ENCODE data around the gene PSTPIP1. TPM values are rescaled to one million over a fixed set of nuclear protein-coding genes. Genes with fewer than 3 reads are reported as not detected.

Gene PSTPIP1
- total and polyA plus RNA-seq, 2 of the 4 experiments (the other 2 are of a cell fraction): 0.36 to 1.1 TPM

- TF ChIP-seq BHLHE40 (IDR thresholded peaks at IDR 0.05; ENCODE audit: low read depth, low read length): no peak
Measured at GRCh38 chr15:77031376-77032050, 36.6 kb downstream of the PSTPIP1 start (continued).

GRCh38 chr15:77032052-77032646 lies 37.2 kb downstream of the PSTPIP1 start:
- Histone ChIP-seq H3K4ac (ENCODE audit: low read depth, low read length) (no peak overlapping the region), H3K4me1 (ENCODE audit: control insufficient read depth, insufficient read depth, low read length) (0 out of 2 replicates have a peak, but pooled peaks cover 2% of the 10 kb centered on the region), H2BK20ac (ENCODE audit: low read depth, low read length) (no peak overlapping the region), H2BK120ac (ENCODE audit: low read depth, low read length) (no peak overlapping the region), H3K27ac (ENCODE audit: insufficient read depth, low read length) (no peak overlapping the region), H3K79me1 (ENCODE audit: low read depth in 1 of 2, low read length in 2 of 2) (peaks cover 0 to 8% of the 10 kb centered on the region in 2 experiments; a peak in 1 of 4 replicates), H2BK15ac (ENCODE audit: low read depth, low read length) (no peak overlapping the region), H3K27me3 (ENCODE audit: control insufficient read depth, insufficient read depth, low read length) (no peaks in the 10 kb centered on the region), H3K4me2 (ENCODE audit: low read depth, low read length) (no peak overlapping the region), H3K9me1 (ENCODE audit: insufficient read depth, low read length) (peaks cover 8% of the 10 kb centered on the region), H4K20me1 (ENCODE audit: insufficient read depth, low read length) (peaks cover 4% of the 10 kb centered on the region; the same call in 1 of the 2 replicates), H4K5ac (ENCODE audit: low read depth, low read length) (no peak overlapping the region), H3K23ac (ENCODE audit: low read depth, low read length) (no peak overlapping the region), H3K36me3 (ENCODE audit: control insufficient read depth, insufficient read depth, low read length) (peaks cover 8% of the 10 kb centered on the region), H2AFZ (replicated peaks; ENCODE audit: low read length, poor library complexity) (peak overlapping the region; percentile 48), H2BK5ac (ENCODE audit: low read depth, low read length, poor library complexity, severe bottlenecking) (no peak overlapping the region), H3K18ac (ENCODE audit: low read depth, low read length) (no peak overlapping the region), H3K56ac (ENCODE audit: extremely low read depth, insufficient read depth, low read length) (no peak overlapping the region), H3K14ac (replicated peaks; ENCODE audit: low read depth, low read length) (no peak overlapping the region), H4K8ac (ENCODE audit: low read depth in 2 of 2, low read length in 2 of 2) (no peak overlapping the region), H2AK9ac (replicated peaks; ENCODE audit: low read depth, low read length, poor library complexity) (no peak overlapping the region), H4K91ac (ENCODE audit: insufficient read depth, low read depth, low read length) (no peak overlapping the region), H2AK5ac (ENCODE audit: low read depth, low read length) (no peak overlapping the region), H3K4me3 (ENCODE audit: insufficient read depth, low read depth, low read length) (no peak overlapping the region), H3K9me3 (ENCODE audit: control insufficient read depth, insufficient read depth, low read length) (no peaks in the 10 kb centered on the region), H3K9ac (ENCODE audit: low read depth, low read length) (no peak overlapping the region)
- POLR2A ChIA-PET (ENCODE audit: unreplicated experiment): no interaction called here
- BruUV-seq (replicated peaks): no TSS peak
- dilution Hi-C loops (cut with HindIII; ENCODE audit: low sequenced_read_pairs, unreplicated experiment): no loop called here
- ATAC-seq (ENCODE audit: low read depth): no peak
- 73% methylated on average over 19 of the region's 22 CpGs; no CpG with 5 or more reads in 1 of the 2 experiments for WGBS, 2 experiments (ENCODE audit: extremely low coverage in 2 of 2, insufficient read length in 1 of 2)
- TF ChIP-seq MXI1 (IDR thresholded peaks at IDR 0.05; ENCODE audit: borderline replicate concordance, low read depth, low read length) (no peak), MAFK (IDR thresholded peaks at IDR 0.05; ENCODE audit: low read depth, low read length) (0 out of 2 replicates have a peak, but pooled peaks have one; percentile 25)
- no peak for DNase-seq
- intact Hi-C loops (cut with micrococcal nuclease): no loop called here
- CTCF ChIA-PET: no interaction called here
- in situ Hi-C loops (cut with MboI; ENCODE audit: low sequenced_read_pairs): no loop called here
